GM19438 (cell line): Measurements from ENCODE around the gene SNED1.

Experiments used
- ATAC-seq: cut with Tn5 transposase; IDR thresholded peaks from one replicate; pipeline ENCODE4 v1.9.1; 2021; ENCODE audit warnings: low read depth; ENCODE audit not compliant: unreplicated experiment

The SNED1 gene

DNA sequence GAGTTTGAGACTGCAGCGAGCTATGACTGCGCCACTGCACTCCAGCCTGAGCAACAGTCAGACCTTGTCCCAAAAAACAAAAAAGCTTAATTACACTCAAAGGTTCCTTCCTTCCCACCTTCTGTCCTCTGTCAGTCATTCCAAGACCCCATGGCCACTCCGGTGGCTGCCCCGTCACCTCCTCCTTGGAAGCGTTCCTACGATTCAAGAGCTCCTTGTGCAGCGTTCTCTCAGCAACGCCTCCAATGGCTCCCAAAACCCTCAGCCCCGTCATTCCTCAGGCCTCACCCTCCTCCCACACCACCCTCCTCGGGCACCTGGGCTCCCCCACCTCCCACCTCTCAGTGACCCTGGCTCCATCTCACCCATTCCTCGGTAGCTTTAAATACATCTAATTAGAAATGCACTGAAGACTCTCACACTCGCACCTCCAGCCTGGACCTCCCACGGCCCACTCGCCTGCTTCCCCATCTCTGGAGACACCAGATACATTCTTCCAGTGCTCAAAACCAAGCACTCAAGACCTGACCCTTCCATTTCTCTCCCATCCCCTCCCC lies 142.9 kb downstream of the SNED1 start:
- no peak for ATAC-seq

DNA sequence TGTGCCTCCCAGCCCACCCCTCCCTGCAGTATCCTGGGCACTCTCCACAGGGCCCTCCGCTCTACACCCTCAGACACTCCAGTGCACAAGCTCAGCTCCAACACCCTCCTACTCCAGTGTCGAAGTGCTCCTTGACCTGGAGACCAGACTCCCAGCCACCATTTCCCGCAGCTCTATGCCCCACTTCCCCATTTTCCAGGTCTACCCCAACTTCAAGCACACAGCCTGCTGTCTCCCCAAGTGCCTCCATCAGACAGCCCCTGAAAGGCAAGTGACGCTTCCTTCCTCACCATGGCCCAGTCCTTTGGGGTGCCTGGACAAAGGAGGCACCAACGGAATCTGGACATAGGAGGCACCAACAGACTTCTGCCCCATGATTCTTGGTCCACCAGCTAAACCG lies 143.6 kb downstream of the SNED1 start:
- ATAC-seq, result no peak

DNA sequence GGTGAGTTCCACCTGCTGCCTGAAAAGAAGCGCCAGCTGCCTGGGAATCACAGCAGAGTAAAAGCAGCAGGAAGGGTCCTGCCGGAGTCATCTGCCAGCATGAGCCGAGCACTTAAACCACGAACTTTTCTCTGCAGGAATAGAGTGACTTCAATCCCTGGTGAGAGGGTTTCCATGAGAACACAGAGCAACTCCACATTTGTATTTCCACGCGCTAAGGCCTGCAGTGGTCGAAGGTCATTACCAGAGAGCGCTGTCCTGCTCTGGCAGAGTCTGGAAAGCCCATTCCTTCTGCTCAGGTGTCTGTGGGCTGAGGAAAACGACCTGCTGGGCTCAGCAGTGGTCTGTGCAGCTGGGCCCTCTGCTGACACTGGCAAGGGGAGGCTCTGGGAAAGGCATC lies 144.2 kb downstream of the SNED1 start:
- ATAC-seq, result no peak
